IMR-90 (cell line): ENCODE measurements around the gene EPHA10. TPM values are rescaled to one million over a fixed set of nuclear protein-coding genes. Genes with fewer than 3 reads are reported as not detected.

Experiments used
- ATAC-seq: fragments of 200-7000 bp; cut with Tn5 transposase; 2 replicates; pipeline ENCODE4 v1.9.1; 2020; ENCODE audit warnings: low read depth, mild to moderate bottlenecking, moderate library complexity
- BruUV-seq: library from RNA; stranded (reverse); fragments of 400-500 nt; replicated peaks from 2 replicates; lab custom pipeline; 2021; lab: Mats Ljungman, UMichigan
- CTCF ChIA-PET: fragments of 300-600 bp; formaldehyde crosslinking; extraction: SDS; loops from one replicate; lab custom pipeline; 2021; ENCODE audit warnings: antibody characterized with exemption; lab: Yijun Ruan, JAX
- POLR2A ChIA-PET: fragments of 300-600 bp; sonication (Branson Sonifier 250); formaldehyde crosslinking; loops from one replicate; lab custom pipeline; 2022; ENCODE audit warnings: antibody characterized with exemption; ENCODE audit not compliant: unreplicated experiment; lab: Charles Lee
- DNase-seq: peaks from one replicate; pipeline ENCODE4 v3.0.0; 2013
- H2AFZ ChIP-seq: replicated peaks from 2 replicates; pipeline ENCODE3; 2013; ENCODE audit warnings: low read length, mild to moderate bottlenecking; ENCODE audit not compliant: poor library complexity
- H2AK5ac ChIP-seq: 2 replicates; pipeline ENCODE4 v1.6.1; 2013; ENCODE audit warnings: low read depth, low read length, inconsistent platforms
- H2AK9ac ChIP-seq: replicated peaks from 2 replicates; pipeline ENCODE3; 2013; ENCODE audit warnings: mild to moderate bottlenecking, low read depth, low read length, moderate library complexity; ENCODE audit not compliant: poor library complexity
- H2BK120ac ChIP-seq: 2 replicates; pipeline ENCODE4 v1.6.1; 2013; ENCODE audit warnings: low read depth, low read length, inconsistent platforms
- H2BK15ac ChIP-seq: 3 replicates; pipeline ENCODE4 v1.6.1; 2013; ENCODE audit warnings: low read depth, low read length, inconsistent platforms
- H2BK20ac ChIP-seq: 2 replicates; pipeline ENCODE4 v1.6.1; 2013; ENCODE audit warnings: low read depth, mild to moderate bottlenecking, inconsistent platforms, low read length, moderate library complexity
- H2BK5ac ChIP-seq: 2 replicates; pipeline ENCODE4 v1.6.1; 2013; ENCODE audit warnings: mild to moderate bottlenecking, low read depth, low read length, inconsistent platforms; ENCODE audit not compliant: poor library complexity, severe bottlenecking
- H3K14ac ChIP-seq: replicated peaks from 2 replicates; pipeline ENCODE4 v1.6.1; 2013; ENCODE audit warnings: low read depth, low read length, inconsistent platforms
- H3K18ac ChIP-seq: 2 replicates; pipeline ENCODE4 v1.6.1; 2013; ENCODE audit warnings: low read depth, low read length, control low read depth
- H3K23ac ChIP-seq: 2 replicates; pipeline ENCODE4 v1.6.1; 2013; ENCODE audit warnings: low read depth, low read length, inconsistent platforms
- H3K27ac ChIP-seq: 2 replicates; pipeline ENCODE4 v1.5.1; 2013; ENCODE audit warnings: mild to moderate bottlenecking, control low read depth, low read length; ENCODE audit not compliant: insufficient read depth
- H3K27me3 ChIP-seq: 2 replicates; pipeline ENCODE4 v1.6.1; 2013; ENCODE audit warnings: low read length; ENCODE audit not compliant: control insufficient read depth, insufficient read depth
- H3K36me3 ChIP-seq: 2 replicates; pipeline ENCODE4 v1.6.1; 2013; ENCODE audit warnings: low read length, mixed read lengths; ENCODE audit not compliant: control insufficient read depth, insufficient read depth
- H3K4ac ChIP-seq: 2 replicates; pipeline ENCODE4 v1.6.1; 2013; ENCODE audit warnings: low read depth, low read length, inconsistent platforms
- H3K4me1 ChIP-seq: 2 replicates; pipeline ENCODE4 v1.6.1; 2013; ENCODE audit warnings: low read length, mixed read lengths; ENCODE audit not compliant: control insufficient read depth, insufficient read depth
- H3K4me2 ChIP-seq: 2 replicates; pipeline ENCODE4 v1.6.1; 2013; ENCODE audit warnings: low read depth, mild to moderate bottlenecking, control low read depth, low read length, moderate library complexity
- H3K4me3 ChIP-seq: 2 replicates; pipeline ENCODE4 v1.5.1; 2013; ENCODE audit warnings: low read depth, mild to moderate bottlenecking, control low read depth, low read length, moderate library complexity; ENCODE audit not compliant: insufficient read depth
- H3K56ac ChIP-seq: 2 replicates; pipeline ENCODE4 v1.6.1; 2013; ENCODE audit warnings: low read length, inconsistent platforms; ENCODE audit not compliant: insufficient read depth; ENCODE audit errors: extremely low read depth
- H3K79me1 ChIP-seq, 2 experiments: 2 replicates each; pipeline ENCODE4 v1.6.1; 2013; ENCODE audit warnings: low read length in 2 of 2, inconsistent platforms in 1 of 2, low read depth in 1 of 2
- H3K9ac ChIP-seq: 2 replicates; pipeline ENCODE4 v1.6.1; 2013; ENCODE audit warnings: low read depth, low read length, control low read depth
- H3K9me1 ChIP-seq: 2 replicates; pipeline ENCODE4 v1.6.1; 2013; ENCODE audit warnings: low read length, inconsistent platforms; ENCODE audit not compliant: insufficient read depth
- H3K9me3 ChIP-seq: 2 replicates; pipeline ENCODE4 v1.6.1; 2013; ENCODE audit warnings: low read length; ENCODE audit not compliant: control insufficient read depth, insufficient read depth
- H4K20me1 ChIP-seq: 2 replicates; pipeline ENCODE4 v1.6.1; 2013; ENCODE audit warnings: low read length, inconsistent platforms; ENCODE audit not compliant: insufficient read depth
- H4K5ac ChIP-seq: 2 replicates; pipeline ENCODE4 v1.6.1; 2013; ENCODE audit warnings: mild to moderate bottlenecking, low read depth, low read length, control low read depth
- H4K8ac ChIP-seq, 2 experiments: 2 replicates each; pipeline ENCODE4 v1.6.1; 2013; ENCODE audit warnings: low read depth in 2 of 2, low read length in 2 of 2, control low read depth in 1 of 2, inconsistent platforms in 1 of 2
- H4K91ac ChIP-seq: 2 replicates; pipeline ENCODE4 v1.6.1; 2013; ENCODE audit warnings: low read depth, low read length, inconsistent platforms; ENCODE audit not compliant: insufficient read depth
- CTCF ChIP-seq: conservative IDR thresholded peaks from 2 replicates; pipeline ENCODE4 v1.5.1; 2012; ENCODE audit warnings: mild to moderate bottlenecking, low read depth, low read length, improper control_type of control experiment
- MAFK ChIP-seq: IDR thresholded peaks from 2 replicates; pipeline ENCODE4 v1.6.1; 2012; ENCODE audit warnings: low read depth, low read length, improper control_type of control experiment
- NFE2L2 ChIP-seq: fragments of 150-350 bp; IDR thresholded peaks from 2 replicates; pipeline ENCODE4 v1.6.1; 2016; ENCODE audit warnings: low read depth, mild to moderate bottlenecking, low read length
- POLR2A ChIP-seq: IDR thresholded peaks from 2 replicates; pipeline ENCODE4 v1.6.1; 2012; ENCODE audit warnings: mild to moderate bottlenecking, low read depth, low read length
- RAD21 ChIP-seq: IDR thresholded peaks from 2 replicates; pipeline ENCODE4 v1.6.1; 2012; ENCODE audit warnings: low read length, improper control_type of control experiment
- RFX5 ChIP-seq: IDR thresholded peaks from 2 replicates; pipeline ENCODE4 v1.8.0; 2012; ENCODE audit warnings: low read depth, mild to moderate bottlenecking, low read length, moderate library complexity
- SMC3 ChIP-seq: fragments of 150-350 bp; IDR thresholded peaks from 2 replicates; pipeline ENCODE4 v1.6.1; 2016; ENCODE audit warnings: low read depth, mild to moderate bottlenecking, antibody characterized with exemption, low read length, moderate library complexity
- USF2 ChIP-seq: fragments of 150-350 bp; IDR thresholded peaks from 2 replicates; pipeline ENCODE4 v1.6.1; 2017; ENCODE audit warnings: mild to moderate bottlenecking, antibody characterized with exemption, low read length, low read depth
- WGBS, 2 experiments: methylation state at CpG; one replicate each; pipeline versions ENCODE4 v1.1.5 to v1.1.7; 2013; ENCODE audit warnings: missing lambda C conversion rate in 2 of 2; ENCODE audit not compliant: insufficient read length in 1 of 2; ENCODE audit errors: extremely low coverage in 2 of 2; 5-methylcytosine and 5-hydroxymethylcytosine counted together
- dilution Hi-C: fragments of 300-500 bp; cut with HindIII; formaldehyde crosslinking; loops from one replicate; pipeline ENCODE4 v1.14.3; 2018; ENCODE audit warnings: low sequenced_read_pairs; ENCODE audit not compliant: unreplicated experiment
- in situ Hi-C: fragments of 300-500 bp; cut with MboI; formaldehyde crosslinking; loops from 3 replicates; pipeline ENCODE4 v1.14.3; 2019; ENCODE audit warnings: low sequenced_read_pairs, inconsistent platforms, mixed read lengths
- intact Hi-C: fragments of 100-400 bp; cut with micrococcal nuclease; formaldehyde crosslinking; loops from 2 replicates; pipeline ENCODE4 v1.10.0; 2022
- polyA plus RNA-seq, 3 experiments: library from polyadenylated mRNA; depleted of rRNA; stranded (reverse); fragments of >200 nt; gene quantifications; 2 replicates each; pipeline ENCODE4 v1.2.3, GENCODE V29; 2012; ENCODE audit warnings: low replicate concordance in 1 of 3
- total RNA-seq: library from RNA; depleted of rRNA; stranded (reverse); fragments of >200 nt; gene quantifications from 2 replicates; pipeline ENCODE4 v1.2.3, GENCODE V29; 2012

Gene EPHA10
- total and polyA plus RNA-seq, 2 of the 4 experiments (the other 2 are of a cell fraction): not detected

GRCh38 chr1:37677808-37678207 lies 87.1 kb downstream of the EPHA10 start:
- no peak overlapping the region for H3K4ac ChIP-seq
- H4K20me1 ChIP-seq: no peaks in the 10 kb centered on the region
- H3K27me3 ChIP-seq: peaks cover 31% of the 10 kb centered on the region
- dilution Hi-C loops: no loop called here
- TF ChIP-seq USF2 (no peak), RAD21 (no peak), CTCF (no peak), SMC3 (no peak), POLR2A (no peak), MAFK (no peak), RFX5 (no peak), NFE2L2 (no peak)
- no peak overlapping the region for H3K9ac ChIP-seq
- no peaks in the 10 kb centered on the region for H3K79me1 ChIP-seq
- no peak overlapping the region for H2BK120ac ChIP-seq
- H3K36me3 ChIP-seq: peaks cover 8% of the 10 kb centered on the region; the same call in 1 of the 2 replicates
- no peak overlapping the region for H2AK5ac ChIP-seq
- 0 out of 2 replicates have a peak, but pooled peaks cover 1% of the 10 kb centered on the region for H3K4me1 ChIP-seq
- no peak for ATAC-seq
- H3K23ac ChIP-seq: no peak overlapping the region
- H3K18ac ChIP-seq: no peak overlapping the region
- ChIA-PET CTCF (interaction anchor here (1.1 kb wide), 1 partner anchor 77 kb away, joined by 3 read pairs; no protein-coding TSS in a partner anchor), POLR2A (no interaction called here)
- no peak overlapping the region for H3K27ac ChIP-seq
- H2BK20ac ChIP-seq: no peak overlapping the region
- in situ Hi-C loops: no loop called here
- intact Hi-C loops: no loop called here
- no peak overlapping the region for H3K56ac ChIP-seq
- H3K4me2 ChIP-seq: no peak overlapping the region
- H2AK9ac ChIP-seq: no peak overlapping the region
- H2AFZ ChIP-seq: no peak overlapping the region
- H3K14ac ChIP-seq: no peak overlapping the region
- H4K5ac ChIP-seq: no peak overlapping the region
- H3K9me1 ChIP-seq: no peaks in the 10 kb centered on the region
- WGBS, 2 experiments: 100% methylated on average over 1 of the region's 5 CpGs; no CpG with 5 or more reads in 1 of the 2 experiments
- H4K91ac ChIP-seq: no peak overlapping the region
- no peak overlapping the region for H2BK15ac ChIP-seq
- H2BK5ac ChIP-seq: no peak overlapping the region
- H3K9me3 ChIP-seq: no peaks in the 10 kb centered on the region
- no peak overlapping the region for H4K8ac ChIP-seq
- no peak for DNase-seq
- no TSS peak for BruUV-seq
- no peak overlapping the region for H3K4me3 ChIP-seq
